ENCODE measurements around the gene SYNGR1.
"Not testable (repeated sequence)": the region's sequence is repeated elsewhere in the genome, so short reads cannot be mapped to it uniquely, and the experiment has no call there.

DNA sequence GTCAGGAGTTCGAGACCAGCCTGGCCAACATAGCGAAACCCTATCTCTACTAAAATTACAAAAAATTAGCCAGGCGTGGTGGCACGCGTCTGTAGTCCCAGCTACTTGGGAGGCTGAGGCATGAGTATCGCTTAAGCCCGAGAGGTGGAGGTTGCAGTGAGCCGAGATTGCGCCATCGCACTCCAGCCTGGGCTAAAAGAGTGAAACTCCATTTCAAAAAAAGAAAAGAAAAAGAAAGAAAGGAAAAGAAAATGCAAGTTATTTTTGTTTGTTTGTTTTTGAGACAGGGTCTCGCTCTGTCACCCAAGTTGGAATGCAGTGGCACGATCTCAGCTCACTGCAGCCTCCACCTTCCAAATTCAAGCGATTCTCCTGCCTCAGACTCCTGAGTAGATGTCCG lies 6.0 kb downstream of the SYNGR1 start:
- TF ChIP-seq PHF8 (conservative IDR thresholded peaks at IDR 0.05; ENCODE audit: low read depth, low read length); CHD2 (IDR thresholded peaks at IDR 0.05; ENCODE audit: low read length); EP300 (IDR thresholded peaks at IDR 0.05; ENCODE audit: borderline replicate concordance in 1 of 2, low read depth in 2 of 2, low read length in 2 of 2); TBP (IDR thresholded peaks at IDR 0.05; ENCODE audit: low read depth, low read length); RFX5 (IDR thresholded peaks at IDR 0.05; ENCODE audit: borderline replicate concordance, low read depth, low read length); YY1 (IDR thresholded peaks at IDR 0.05; ENCODE audit: low read depth, low read length); SIN3A (conservative IDR thresholded peaks at IDR 0.05 in 1 of 2, IDR thresholded peaks at IDR 0.05 in 1 of 2; ENCODE audit: low read depth in 1 of 2, low read length in 2 of 2); EGR1 (IDR thresholded peaks at IDR 0.05; ENCODE audit: borderline replicate concordance, low read depth, low read length): not testable (repeated sequence)
- TF ChIP-seq, protein P1, sequence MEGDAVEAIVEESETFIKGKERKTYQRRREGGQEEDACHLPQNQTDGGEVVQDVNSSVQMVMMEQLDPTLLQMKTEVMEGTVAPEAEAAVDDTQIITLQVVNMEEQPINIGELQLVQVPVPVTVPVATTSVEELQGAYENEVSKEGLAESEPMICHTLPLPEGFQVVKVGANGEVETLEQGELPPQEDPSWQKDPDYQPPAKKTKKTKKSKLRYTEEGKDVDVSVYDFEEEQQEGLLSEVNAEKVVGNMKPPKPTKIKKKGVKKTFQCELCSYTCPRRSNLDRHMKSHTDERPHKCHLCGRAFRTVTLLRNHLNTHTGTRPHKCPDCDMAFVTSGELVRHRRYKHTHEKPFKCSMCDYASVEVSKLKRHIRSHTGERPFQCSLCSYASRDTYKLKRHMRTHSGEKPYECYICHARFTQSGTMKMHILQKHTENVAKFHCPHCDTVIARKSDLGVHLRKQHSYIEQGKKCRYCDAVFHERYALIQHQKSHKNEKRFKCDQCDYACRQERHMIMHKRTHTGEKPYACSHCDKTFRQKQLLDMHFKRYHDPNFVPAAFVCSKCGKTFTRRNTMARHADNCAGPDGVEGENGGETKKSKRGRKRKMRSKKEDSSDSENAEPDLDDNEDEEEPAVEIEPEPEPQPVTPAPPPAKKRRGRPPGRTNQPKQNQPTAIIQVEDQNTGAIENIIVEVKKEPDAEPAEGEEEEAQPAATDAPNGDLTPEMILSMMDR (IDR thresholded peaks at IDR 0.05; ENCODE audit: control extremely low read depth in 1 of 3, insufficient read depth in 1 of 3, low read depth in 1 of 3, low read length in 3 of 3), result not testable (repeated sequence)
- TF ChIP-seq, protein P2, sequence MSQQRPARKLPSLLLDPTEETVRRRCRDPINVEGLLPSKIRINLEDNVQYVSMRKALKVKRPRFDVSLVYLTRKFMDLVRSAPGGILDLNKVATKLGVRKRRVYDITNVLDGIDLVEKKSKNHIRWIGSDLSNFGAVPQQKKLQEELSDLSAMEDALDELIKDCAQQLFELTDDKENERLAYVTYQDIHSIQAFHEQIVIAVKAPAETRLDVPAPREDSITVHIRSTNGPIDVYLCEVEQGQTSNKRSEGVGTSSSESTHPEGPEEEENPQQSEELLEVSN (IDR thresholded peaks at IDR 0.05), result not testable (repeated sequence)
